Activated T-helper 2 cell treated with anti-CD3 and anti-CD28 coated beads, Interferon-gamma antibody, Interleukin-2, Interleukin-4, amounts not matched to agents 10 μg/mL and 5 μg/mL and 100 μg/mL, durations not matched to agents 14 hours and 24 hours and 36 hours (primary cell): ENCODE measurements around the gene FOXJ1. TPM values are rescaled to one million over a fixed set of nuclear protein-coding genes. Genes with fewer than 3 reads are reported as not detected.
A peak's percentile ranks its signal among the peaks of the same experiment; 100 is the strongest.

ENCODE experiments used
- DNase-seq: peaks from one replicate; pipeline ENCODE4 v3.0.0; 2021; ENCODE audit warnings: low spot score
- H3K27ac Mint-ChIP-seq: one replicate; pipeline ENCODE4 v1.8.0; 2021; ENCODE audit warnings: mixed read lengths
- H3K27me3 Mint-ChIP-seq: one replicate; pipeline ENCODE4 v1.8.0; 2021; ENCODE audit warnings: low read depth, mixed read lengths
- H3K36me3 Mint-ChIP-seq: one replicate; pipeline ENCODE4 v1.8.0; 2021; ENCODE audit warnings: low read depth, mixed read lengths
- H3K4me1 Mint-ChIP-seq: one replicate; pipeline ENCODE4 v1.8.0; 2021; ENCODE audit warnings: low read depth, mixed read lengths
- H3K4me3 Mint-ChIP-seq: one replicate; pipeline ENCODE4 v1.8.0; 2021; ENCODE audit warnings: low read depth, mild to moderate bottlenecking, moderate library complexity, mixed read lengths
- H3K9me3 Mint-ChIP-seq: one replicate; pipeline ENCODE4 v1.8.0; 2021; ENCODE audit warnings: mixed read lengths
- intact Hi-C: fragments of 100-400 bp; cut with micrococcal nuclease; formaldehyde crosslinking; loops from one replicate; pipeline ENCODE4 v1.15.1; 2023
- total RNA-seq: library from RNA; stranded (reverse); gene quantifications from 2 replicates; pipeline ENCODE4 v1.2.3, GENCODE V29; 2022

FOXJ1 gene
- total RNA-seq, 1 donor from 2014 or later: 0.11 TPM

GRCh38 chr17:76174037-76174436 is 33.0 kb upstream of the FOXJ1 start:
- Mint-ChIP-seq H3K27ac (no peak overlapping the region), H3K27me3 (no peaks in the 10 kb centered on the region), H3K36me3 (peaks cover 12% of the 10 kb centered on the region), H3K4me1 (peaks cover 8% of the 10 kb centered on the region), H3K4me3 (no peak overlapping the region), H3K9me3 (no peaks in the 10 kb centered on the region)
- intact Hi-C loops: no loop called here
- no peak for DNase-seq

- Mint-ChIP-seq H3K9me3 (no peaks in the 10 kb centered on the region), H3K36me3 (peaks cover 18% of the 10 kb centered on the region), H3K27me3 (no peaks in the 10 kb centered on the region), H3K27ac (no peak overlapping the region), H3K4me1 (peaks cover 2% of the 10 kb centered on the region), H3K4me3 (no peak overlapping the region)
- DNase-seq: no peak
- intact Hi-C loops: no loop called here
Observed at GRCh38 chr17:76173474-76173873, 32.4 kb upstream of the FOXJ1 start.

- H3K4me3 Mint-ChIP-seq: no peak overlapping the region
- H3K27me3 Mint-ChIP-seq: no peaks in the 10 kb centered on the region
- no peaks in the 10 kb centered on the region for H3K9me3 Mint-ChIP-seq
- H3K27ac Mint-ChIP-seq: no peak overlapping the region
- intact Hi-C loops: no loop called here
- DNase-seq: no peak
- no peaks in the 10 kb centered on the region for H3K4me1 Mint-ChIP-seq
- peaks cover 28% of the 10 kb centered on the region for H3K36me3 Mint-ChIP-seq
Observed at GRCh38 chr17:76171706-76172105, 30.7 kb upstream of the FOXJ1 start.

- Mint-ChIP-seq H3K27ac (no peak overlapping the region), H3K27me3 (no peaks in the 10 kb centered on the region), H3K4me3 (no peak overlapping the region), H3K9me3 (no peaks in the 10 kb centered on the region), H3K4me1 (peaks cover 6% of the 10 kb centered on the region), H3K36me3 (peaks cover 34% of the 10 kb centered on the region)
- no peak for DNase-seq
- intact Hi-C loops: no loop called here
Observed at GRCh38 chr17:76170114-76170513, 29.1 kb upstream of the FOXJ1 start.

GRCh38 chr17:76166906-76167305 is 25.9 kb upstream of the FOXJ1 start:
- Mint-ChIP-seq H3K27ac (no peak overlapping the region), H3K4me3 (no peak overlapping the region), H3K36me3 (peaks cover 54% of the 10 kb centered on the region), H3K27me3 (no peaks in the 10 kb centered on the region), H3K9me3 (no peaks in the 10 kb centered on the region), H3K4me1 (peaks cover 6% of the 10 kb centered on the region)
- DNase-seq: no peak
- intact Hi-C loops: no loop called here

GRCh38 chr17:76166168-76166567 is 25.1 kb upstream of the FOXJ1 start:
- intact Hi-C loops: no loop called here
- Mint-ChIP-seq H3K4me3 (no peak overlapping the region), H3K36me3 (peaks cover 60% of the 10 kb centered on the region), H3K27ac (peak overlapping the region; percentile 63), H3K27me3 (no peaks in the 10 kb centered on the region), H3K4me1 (peaks cover 6% of the 10 kb centered on the region), H3K9me3 (no peaks in the 10 kb centered on the region)
- DNase-seq: no peak

GRCh38 chr17:76164331-76164730 is 23.3 kb upstream of the FOXJ1 start:
- H3K4me1 Mint-ChIP-seq: peaks cover 6% of the 10 kb centered on the region
- H3K4me3 Mint-ChIP-seq: no peak overlapping the region
- H3K36me3 Mint-ChIP-seq: peaks cover 63% of the 10 kb centered on the region
- no peaks in the 10 kb centered on the region for H3K27me3 Mint-ChIP-seq
- intact Hi-C loops: no loop called here
- no peak overlapping the region for H3K27ac Mint-ChIP-seq
- H3K9me3 Mint-ChIP-seq: no peaks in the 10 kb centered on the region
- no peak for DNase-seq

- no peak for DNase-seq
- H3K27ac Mint-ChIP-seq: no peak overlapping the region
- no peaks in the 10 kb centered on the region for H3K27me3 Mint-ChIP-seq
- peaks cover 64% of the 10 kb centered on the region for H3K36me3 Mint-ChIP-seq
- intact Hi-C loops: no loop called here
- no peak overlapping the region for H3K4me3 Mint-ChIP-seq
- H3K4me1 Mint-ChIP-seq: peaks cover 6% of the 10 kb centered on the region
- H3K9me3 Mint-ChIP-seq: no peaks in the 10 kb centered on the region
Observed at GRCh38 chr17:76163919-76164318, 22.9 kb upstream of the FOXJ1 start.

GRCh38 chr17:76161619-76162266 is 20.7 kb upstream of the FOXJ1 start:
- Mint-ChIP-seq H3K9me3 (no peaks in the 10 kb centered on the region), H3K27me3 (no peaks in the 10 kb centered on the region), H3K36me3 (peaks cover 68% of the 10 kb centered on the region), H3K4me1 (peaks cover 6% of the 10 kb centered on the region), H3K4me3 (no peak overlapping the region), H3K27ac (no peak overlapping the region)
- DNase-seq: no peak
- intact Hi-C loops: no loop called here

- H3K9me3 Mint-ChIP-seq: no peaks in the 10 kb centered on the region
- H3K4me3 Mint-ChIP-seq: no peak overlapping the region
- H3K27ac Mint-ChIP-seq: no peak overlapping the region
- DNase-seq: no peak
- intact Hi-C loops: no loop called here
- H3K27me3 Mint-ChIP-seq: no peaks in the 10 kb centered on the region
- peaks cover 66% of the 10 kb centered on the region for H3K36me3 Mint-ChIP-seq
- H3K4me1 Mint-ChIP-seq: peaks cover under 1% of the 10 kb centered on the region
Observed at GRCh38 chr17:76160896-76161528, 20.0 kb upstream of the FOXJ1 start.

- Mint-ChIP-seq H3K4me3 (no peak overlapping the region), H3K9me3 (no peaks in the 10 kb centered on the region), H3K27ac (no peak overlapping the region), H3K36me3 (peaks cover 58% of the 10 kb centered on the region), H3K4me1 (no peaks in the 10 kb centered on the region), H3K27me3 (no peaks in the 10 kb centered on the region)
- intact Hi-C loops: no loop called here
- no peak for DNase-seq
Observed at GRCh38 chr17:76159157-76159556, 18.1 kb upstream of the FOXJ1 start.

GRCh38 chr17:76157759-76158158 is 16.7 kb upstream of the FOXJ1 start:
- H3K9me3 Mint-ChIP-seq: no peaks in the 10 kb centered on the region
- H3K36me3 Mint-ChIP-seq: peaks cover 54% of the 10 kb centered on the region
- DNase-seq: no peak
- H3K27me3 Mint-ChIP-seq: no peaks in the 10 kb centered on the region
- no peaks in the 10 kb centered on the region for H3K4me1 Mint-ChIP-seq
- intact Hi-C loops: no loop called here
- H3K27ac Mint-ChIP-seq: no peak overlapping the region
- H3K4me3 Mint-ChIP-seq: no peak overlapping the region

GRCh38 chr17:76156662-76156991 is 15.6 kb upstream of the FOXJ1 start:
- intact Hi-C loops: no loop called here

More at GRCh38 chr17:76156662-76156991, 15.6 kb upstream of the FOXJ1 start:
- Mint-ChIP-seq H3K36me3 (peaks cover 52% of the 10 kb centered on the region), H3K27ac (no peak overlapping the region), H3K4me3 (no peak overlapping the region), H3K27me3 (no peaks in the 10 kb centered on the region), H3K9me3 (no peaks in the 10 kb centered on the region), H3K4me1 (peaks cover 10% of the 10 kb centered on the region)
- no peak for DNase-seq
